ENCODE data around the gene RAD51B. TPM values are rescaled to one million over a fixed set of nuclear protein-coding genes. Genes with fewer than 3 reads are reported as not detected.
A peak's percentile ranks its signal among the peaks of the same experiment; 100 is the strongest.

RAD51B gene
- polyA plus RNA-seq, 3 donors = 3.6 to 11.6 (median 9.4) TPM

DNA sequence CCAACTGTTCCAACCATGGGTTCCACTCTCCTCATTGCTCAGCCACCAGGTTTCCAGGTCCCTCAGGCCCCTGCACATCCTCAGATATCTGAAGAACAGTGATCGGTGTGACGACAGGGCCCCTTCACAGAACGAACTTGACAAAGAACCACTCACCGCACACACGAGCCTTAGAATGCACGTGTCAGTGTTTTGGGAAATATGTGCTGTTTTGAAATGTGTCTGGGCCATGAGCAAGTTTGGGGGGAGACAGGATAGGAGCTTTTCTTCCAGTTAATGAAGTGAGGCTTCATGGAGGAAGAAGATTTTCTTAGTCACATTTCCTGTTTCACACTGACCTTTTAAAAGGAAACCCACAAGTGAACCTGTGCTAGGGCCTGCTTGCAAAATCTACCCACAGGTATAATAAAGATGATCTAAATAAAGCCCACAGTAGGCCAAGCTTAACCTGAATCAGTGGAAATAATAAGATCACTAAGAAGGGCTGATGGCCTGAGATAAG is 914.7 kb downstream of the RAD51B start:
- intact Hi-C loops (cut with micrococcal nuclease) = loop anchor here (1.0 to 5.0 kb wide), 5 partner anchors 8 to 157 kb away; partner anchors contain the start of gene ZFP36L1 (in 1 of the 2)
- Mint-ChIP-seq H3K4me3 (peak overlapping the region; percentile 34 to 64), H3K27ac (peak overlapping the region; percentile 98 to 100 (median 99)), H3K9me3 (peaks cover 0 to 3% (median 2%) of the 10 kb centered on the region in 7 donors), H3K4me1 (peaks cover 64% of the 10 kb centered on the region), H3K36me3 (peaks cover 10 to 25% of the 10 kb centered on the region in 2 donors), H3K27me3 (ENCODE audit: low read depth in 3 of 3) (peaks cover 46 to 61% (median 46%) of the 10 kb centered on the region in 3 donors)
- TF ChIP-seq, protein P1, sequence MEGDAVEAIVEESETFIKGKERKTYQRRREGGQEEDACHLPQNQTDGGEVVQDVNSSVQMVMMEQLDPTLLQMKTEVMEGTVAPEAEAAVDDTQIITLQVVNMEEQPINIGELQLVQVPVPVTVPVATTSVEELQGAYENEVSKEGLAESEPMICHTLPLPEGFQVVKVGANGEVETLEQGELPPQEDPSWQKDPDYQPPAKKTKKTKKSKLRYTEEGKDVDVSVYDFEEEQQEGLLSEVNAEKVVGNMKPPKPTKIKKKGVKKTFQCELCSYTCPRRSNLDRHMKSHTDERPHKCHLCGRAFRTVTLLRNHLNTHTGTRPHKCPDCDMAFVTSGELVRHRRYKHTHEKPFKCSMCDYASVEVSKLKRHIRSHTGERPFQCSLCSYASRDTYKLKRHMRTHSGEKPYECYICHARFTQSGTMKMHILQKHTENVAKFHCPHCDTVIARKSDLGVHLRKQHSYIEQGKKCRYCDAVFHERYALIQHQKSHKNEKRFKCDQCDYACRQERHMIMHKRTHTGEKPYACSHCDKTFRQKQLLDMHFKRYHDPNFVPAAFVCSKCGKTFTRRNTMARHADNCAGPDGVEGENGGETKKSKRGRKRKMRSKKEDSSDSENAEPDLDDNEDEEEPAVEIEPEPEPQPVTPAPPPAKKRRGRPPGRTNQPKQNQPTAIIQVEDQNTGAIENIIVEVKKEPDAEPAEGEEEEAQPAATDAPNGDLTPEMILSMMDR (IDR thresholded peaks at IDR 0.05) = no peak
- H3K4me2 ChIP-seq (replicated peaks; ENCODE audit: extremely low read depth, low read length, poor library complexity, severe bottlenecking) = no peak overlapping the region
- peaks cover 45 to 50% of the 10 kb centered on the region in 2 donors for H3K4me1 ChIP-seq (ENCODE audit: control insufficient read depth in 1 of 2, insufficient read depth in 2 of 2, low read length in 2 of 2)
- DNase-seq = peak; percentile 92 to 96 (median 95)
- H3K9ac ChIP-seq (ENCODE audit: insufficient read depth, low read length, poor library complexity, severe bottlenecking) = peak overlapping the region; percentile 80
- H3K27me3 ChIP-seq (ENCODE audit: control insufficient read depth in 2 of 2, insufficient read depth in 2 of 2, low read length in 2 of 2) = peaks cover 20 to 38% of the 10 kb centered on the region in 2 donors
- no peaks in the 10 kb centered on the region for H3K79me2 ChIP-seq (ENCODE audit: insufficient read depth, low read length)
- no peak overlapping the region for H2AFZ ChIP-seq (ENCODE audit: insufficient read depth, low read depth, low read length, poor library complexity, severe bottlenecking)
- no peaks in the 10 kb centered on the region for H3K36me3 ChIP-seq (replicated peaks in 1 of 2; ENCODE audit: control insufficient read depth in 1 of 2, insufficient read depth in 2 of 2, low read length in 2 of 2)
- H3K27ac ChIP-seq (ENCODE audit: low read depth in 1 of 2, low read length in 2 of 2) = peak overlapping the region; percentile 97 to 99
- H3K4me3 ChIP-seq (replicated peaks in 1 of 3; ENCODE audit: low read depth in 2 of 3, low read length in 3 of 3) = peak overlapping the region in 1 of 3 experiments; percentile 15
- no peaks in the 10 kb centered on the region for H4K20me1 ChIP-seq (ENCODE audit: insufficient read depth, low read length)
- no CpG with 5 or more reads among the region's 6 CpGs for WGBS (ENCODE audit: insufficient coverage)
- no peaks in the 10 kb centered on the region for H3K9me3 ChIP-seq (replicated peaks in 1 of 2; ENCODE audit: control insufficient read depth in 1 of 2, insufficient read depth in 1 of 2, low read length in 2 of 2)

DNA sequence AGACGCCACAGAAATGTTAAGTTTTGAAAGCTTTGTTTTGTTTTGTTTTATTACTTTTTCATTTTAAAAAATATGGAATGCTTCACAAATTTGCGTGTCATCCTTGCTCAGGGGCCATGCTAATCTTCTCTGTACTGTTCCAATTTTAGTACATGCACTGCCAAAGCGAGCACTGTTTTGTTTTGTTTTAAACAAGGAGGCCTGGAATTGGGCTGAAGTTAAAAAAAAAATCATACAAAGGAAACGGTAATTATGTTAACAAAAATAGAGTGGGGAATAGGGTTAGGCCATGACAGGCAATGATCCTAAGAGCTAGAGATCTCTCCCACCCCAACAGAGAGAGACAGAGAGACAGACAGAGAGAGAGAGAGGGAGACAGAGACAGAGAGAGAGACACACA is 916.3 kb downstream of the RAD51B start:
- peak overlapping the region in 1 of 2 donors; percentile 80 for H3K4me3 Mint-ChIP-seq
- Histone ChIP-seq H3K4me3 (replicated peaks in 1 of 3; ENCODE audit: low read depth in 2 of 3, low read length in 3 of 3) (no peak overlapping the region), H3K27ac (ENCODE audit: low read depth in 1 of 2, low read length in 2 of 2) (no peak overlapping the region), H3K79me2 (ENCODE audit: insufficient read depth, low read length) (no peaks in the 10 kb centered on the region), H3K4me2 (replicated peaks; ENCODE audit: extremely low read depth, low read length, poor library complexity, severe bottlenecking) (no peak overlapping the region), H2AFZ (ENCODE audit: insufficient read depth, low read depth, low read length, poor library complexity, severe bottlenecking) (no peak overlapping the region), H3K9me3 (replicated peaks in 1 of 2; ENCODE audit: control insufficient read depth in 1 of 2, insufficient read depth in 1 of 2, low read length in 2 of 2) (peaks cover 0 to under 1% of the 10 kb centered on the region in 2 donors), H3K9ac (ENCODE audit: insufficient read depth, low read length, poor library complexity, severe bottlenecking) (no peak overlapping the region), H3K4me1 (ENCODE audit: control insufficient read depth in 1 of 2, insufficient read depth in 2 of 2, low read length in 2 of 2) (peaks cover 44 to 49% of the 10 kb centered on the region in 2 donors), H3K27me3 (ENCODE audit: control insufficient read depth in 2 of 2, insufficient read depth in 2 of 2, low read length in 2 of 2) (peaks cover 31 to 48% of the 10 kb centered on the region in 2 donors), H4K20me1 (ENCODE audit: insufficient read depth, low read length) (no peaks in the 10 kb centered on the region), H3K36me3 (replicated peaks in 1 of 2; ENCODE audit: control insufficient read depth in 1 of 2, insufficient read depth in 2 of 2, low read length in 2 of 2) (no peaks in the 10 kb centered on the region)
- TF ChIP-seq, protein P1 (IDR thresholded peaks at IDR 0.05) = no peak
- intact Hi-C loops (cut with micrococcal nuclease) = no loop called here
- no CpG with 5 or more reads among the region's 4 CpGs for WGBS (ENCODE audit: insufficient coverage)
- peaks cover 11 to 24% of the 10 kb centered on the region in 2 donors for H3K36me3 Mint-ChIP-seq
- peak overlapping the region in 5 of 7 donors; percentile 22 to 86 (median 39) for H3K27ac Mint-ChIP-seq
- peaks cover 51 to 61% (median 52%) of the 10 kb centered on the region in 3 donors for H3K27me3 Mint-ChIP-seq (ENCODE audit: low read depth in 3 of 3)
- H3K9me3 Mint-ChIP-seq = peaks cover 0 to 10% (median 4%) of the 10 kb centered on the region in 7 donors
- H3K4me1 Mint-ChIP-seq = peaks cover 57% of the 10 kb centered on the region
- no peak for DNase-seq
